Chondrocyte (in vitro differentiated cells): ENCODE results near the gene SLC5A2. TPM values are rescaled to one million over a fixed set of nuclear protein-coding genes. Genes with fewer than 3 reads are reported as not detected.

Source experiments
- DNase-seq: peaks from one replicate; pipeline ENCODE4 v3.0.0; 2021; ENCODE audit warnings: mixed read lengths, low spot score
- H3K27ac Mint-ChIP-seq: one replicate; pipeline ENCODE4 v1.8.0; 2021; ENCODE audit warnings: mild to moderate bottlenecking, moderate library complexity, mixed read lengths; ENCODE audit not compliant: unreplicated experiment
- H3K27me3 Mint-ChIP-seq: 2 replicates; pipeline ENCODE4 v1.8.0; 2021; ENCODE audit warnings: low read depth, mixed read lengths
- H3K36me3 Mint-ChIP-seq: 2 replicates; pipeline ENCODE4 v1.8.0; 2021; ENCODE audit warnings: low read depth, mixed read lengths
- H3K4me1 Mint-ChIP-seq: 2 replicates; pipeline ENCODE4 v1.8.0; 2021; ENCODE audit warnings: low read depth, mild to moderate bottlenecking, mixed read lengths
- H3K4me3 Mint-ChIP-seq: one replicate; pipeline ENCODE4 v1.8.0; 2021; ENCODE audit warnings: mild to moderate bottlenecking, moderate library complexity, mixed read lengths; ENCODE audit not compliant: unreplicated experiment
- H3K9me3 Mint-ChIP-seq: 2 replicates; pipeline ENCODE4 v1.8.0; 2021; ENCODE audit warnings: low read depth, mixed read lengths
- total RNA-seq: library from RNA; stranded (reverse); gene quantifications from 3 replicates; pipeline ENCODE4 v1.2.1, GENCODE V29; 2021
- TF ChIP-seq, protein P1 (sequence below): fragments of 200-600 bp; sonication (generic); IDR thresholded peaks from 2 replicates; pipeline ENCODE4 v1.5.0; 2021; ENCODE audit warnings: antibody characterized with exemption, mild to moderate bottlenecking, moderate library complexity

Gene SLC5A2
- total RNA-seq, 1 donor from 2014 or later = not detected

- Mint-ChIP-seq H3K27me3 (no peaks in the 10 kb centered on the region), H3K4me1 (peaks cover 58% of the 10 kb centered on the region)
- peak; percentile 92 for DNase-seq
Measured at GRCh38 chr16:31458073-31458843, 24.7 kb upstream of the SLC5A2 start.

DNA sequence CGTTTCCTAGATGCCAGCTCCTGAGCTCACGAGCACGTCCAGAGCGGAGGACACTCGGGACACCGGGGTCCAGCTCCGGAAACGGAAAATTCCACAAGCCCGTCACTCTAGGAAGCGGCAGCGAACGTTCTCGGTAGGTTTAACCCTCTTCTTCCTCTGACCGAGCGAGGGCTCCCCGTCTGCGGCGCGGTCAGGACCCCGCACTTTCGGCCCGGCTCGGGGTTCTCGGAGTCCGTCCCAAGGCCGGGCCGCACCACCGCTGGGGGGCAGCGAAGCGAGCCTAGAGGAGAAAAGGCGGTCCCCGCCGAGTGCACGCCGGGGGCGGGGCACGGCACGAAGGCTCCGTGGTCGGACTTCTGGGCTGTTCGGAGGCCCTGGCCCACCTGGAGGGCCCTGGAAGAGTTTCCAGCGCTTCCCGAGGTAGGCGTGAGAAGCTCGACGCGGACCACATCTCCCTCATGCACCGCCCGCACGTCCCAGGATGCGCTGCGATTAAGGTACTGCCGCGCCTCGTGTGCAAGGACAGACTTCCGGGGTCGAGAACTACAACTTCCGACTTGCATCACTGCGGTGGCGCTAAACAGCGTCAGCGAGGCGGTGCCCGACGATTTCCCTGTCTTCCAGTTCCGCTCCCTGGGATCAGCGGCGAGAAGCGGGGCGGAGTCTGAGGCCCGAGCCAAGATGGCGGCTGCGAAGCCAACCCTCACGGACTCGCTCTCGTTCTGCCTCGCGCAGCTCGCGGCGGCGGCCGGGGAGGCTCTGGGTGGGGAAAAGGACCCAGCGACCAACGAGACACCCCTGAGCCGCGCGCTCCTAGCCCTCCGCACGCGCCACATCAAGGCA, 23.9 kb upstream of the SLC5A2 start, which contains the start of gene ARMC5:
ARMC5 (plus strand) TSS at position 658 of the 843 bp plus-strand sequence; CDS start at position 682, 24 bp downstream.
- TF ChIP-seq, protein P1, sequence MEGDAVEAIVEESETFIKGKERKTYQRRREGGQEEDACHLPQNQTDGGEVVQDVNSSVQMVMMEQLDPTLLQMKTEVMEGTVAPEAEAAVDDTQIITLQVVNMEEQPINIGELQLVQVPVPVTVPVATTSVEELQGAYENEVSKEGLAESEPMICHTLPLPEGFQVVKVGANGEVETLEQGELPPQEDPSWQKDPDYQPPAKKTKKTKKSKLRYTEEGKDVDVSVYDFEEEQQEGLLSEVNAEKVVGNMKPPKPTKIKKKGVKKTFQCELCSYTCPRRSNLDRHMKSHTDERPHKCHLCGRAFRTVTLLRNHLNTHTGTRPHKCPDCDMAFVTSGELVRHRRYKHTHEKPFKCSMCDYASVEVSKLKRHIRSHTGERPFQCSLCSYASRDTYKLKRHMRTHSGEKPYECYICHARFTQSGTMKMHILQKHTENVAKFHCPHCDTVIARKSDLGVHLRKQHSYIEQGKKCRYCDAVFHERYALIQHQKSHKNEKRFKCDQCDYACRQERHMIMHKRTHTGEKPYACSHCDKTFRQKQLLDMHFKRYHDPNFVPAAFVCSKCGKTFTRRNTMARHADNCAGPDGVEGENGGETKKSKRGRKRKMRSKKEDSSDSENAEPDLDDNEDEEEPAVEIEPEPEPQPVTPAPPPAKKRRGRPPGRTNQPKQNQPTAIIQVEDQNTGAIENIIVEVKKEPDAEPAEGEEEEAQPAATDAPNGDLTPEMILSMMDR = peak; percentile 81
- peaks cover 50% of the 10 kb centered on the region for H3K4me1 Mint-ChIP-seq
- peak; percentile 98 for DNase-seq
- H3K4me3 Mint-ChIP-seq = peak within 1 kb of the TSS; percentile 87
- H3K36me3 Mint-ChIP-seq = peaks cover 9% of the 10 kb centered on the region
- H3K27ac Mint-ChIP-seq = peak within 1 kb of the TSS; percentile 97
- H3K9me3 Mint-ChIP-seq = no peaks in the 10 kb centered on the region
- H3K27me3 Mint-ChIP-seq = no peaks in the 10 kb centered on the region

More at GRCh38 chr16:31458073-31458843, 24.7 kb upstream of the SLC5A2 start:
- H3K36me3 Mint-ChIP-seq = peaks cover 4% of the 10 kb centered on the region
- no peaks in the 10 kb centered on the region for H3K9me3 Mint-ChIP-seq
- peak overlapping the region; percentile 97 for H3K27ac Mint-ChIP-seq
- TF ChIP-seq, protein P1 = peak; percentile 49
- H3K4me3 Mint-ChIP-seq = peak overlapping the region; percentile 86

DNA sequence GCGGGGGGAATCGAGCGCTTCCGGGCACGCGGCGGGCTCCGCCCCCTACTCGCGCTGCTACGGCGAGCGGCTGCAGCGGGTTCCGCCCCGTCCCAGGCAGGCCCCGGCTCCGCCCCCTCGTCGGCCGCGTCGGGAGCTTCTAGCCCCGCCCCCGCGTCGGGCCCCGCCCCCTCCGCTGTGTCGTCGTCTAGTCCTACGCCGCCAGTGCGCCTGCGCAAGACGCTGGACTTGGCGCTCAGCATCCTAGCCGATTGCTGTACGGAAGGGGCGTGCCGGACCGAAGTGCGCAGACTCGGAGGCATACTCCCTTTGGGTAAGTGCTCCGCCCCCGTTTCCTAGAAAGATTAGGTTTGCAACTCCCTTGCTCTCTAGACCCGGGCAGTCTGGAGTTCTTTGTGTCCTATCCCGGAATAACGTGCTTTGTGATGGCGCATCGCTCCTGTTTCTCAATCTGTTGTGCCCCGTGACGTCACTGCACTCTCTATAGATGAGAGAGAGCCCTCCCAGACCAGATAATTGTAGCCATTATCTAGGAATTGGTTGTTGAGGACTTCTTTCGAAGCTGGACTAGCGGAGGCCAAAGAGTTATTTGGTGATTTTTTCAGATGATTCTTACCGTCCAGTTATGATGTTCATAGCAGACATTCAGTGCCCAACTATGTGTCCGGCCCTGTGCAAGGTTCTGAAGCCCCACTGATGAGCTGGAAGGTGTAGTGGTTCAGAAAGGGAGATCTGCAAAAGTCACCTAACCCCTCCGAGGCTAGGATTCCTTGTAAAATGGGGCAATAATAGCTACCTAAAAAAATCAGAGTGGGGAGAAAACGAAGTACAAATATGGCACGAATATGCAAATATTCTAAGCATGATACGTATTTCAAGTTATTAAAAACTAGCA, 23.0 kb upstream of the SLC5A2 start:
- peak; percentile 100 for DNase-seq
- Mint-ChIP-seq H3K36me3 (peaks cover 12% of the 10 kb centered on the region), H3K27ac (peak overlapping the region; percentile 97), H3K27me3 (no peaks in the 10 kb centered on the region), H3K4me1 (peaks cover 43% of the 10 kb centered on the region), H3K4me3 (peak overlapping the region; percentile 87), H3K9me3 (no peaks in the 10 kb centered on the region)
- TF ChIP-seq, protein P1 = no peak

DNA sequence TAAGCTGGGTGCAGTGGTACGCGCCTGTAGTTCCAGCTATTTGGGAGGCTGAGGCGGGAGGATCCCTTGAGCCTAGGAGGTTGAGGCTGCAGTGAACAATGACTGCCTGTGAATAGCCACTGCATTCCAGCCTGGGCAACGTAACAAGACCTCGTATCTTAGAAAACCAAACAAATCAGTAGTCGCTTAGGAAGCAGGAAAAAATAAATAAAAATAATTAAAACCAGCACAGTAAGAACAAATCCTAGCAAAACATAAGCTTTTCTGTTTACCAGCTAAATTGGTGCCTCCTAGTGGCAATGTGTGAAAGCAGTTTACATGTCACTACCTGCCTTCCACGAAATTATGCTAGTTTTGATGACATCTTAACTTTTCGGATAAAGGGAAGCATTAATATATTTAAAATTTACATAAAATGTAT, 22.3 kb upstream of the SLC5A2 start:
- Mint-ChIP-seq H3K27ac (peak overlapping the region; percentile 97), H3K27me3 (no peaks in the 10 kb centered on the region), H3K9me3 (no peaks in the 10 kb centered on the region), H3K4me3 (peak overlapping the region; percentile 87), H3K36me3 (peaks cover 15% of the 10 kb centered on the region), H3K4me1 (peaks cover 36% of the 10 kb centered on the region)
- TF ChIP-seq, protein P1 = peak; percentile 87
- DNase-seq = peak; percentile 18
